Measurements from ENCODE around the gene RCN1. TPM values are rescaled to one million over a fixed set of nuclear protein-coding genes. Genes with fewer than 3 reads are reported as not detected.

RCN1 gene
- total and polyA plus RNA-seq, 8 donors, result 99.7 to 229 (median 192) TPM

- H3K4me1 ChIP-seq, result no peaks in the 10 kb centered on the region
- intact Hi-C loops (cut with DNase I), result no loop called here
- TF ChIP-seq, protein P1, sequence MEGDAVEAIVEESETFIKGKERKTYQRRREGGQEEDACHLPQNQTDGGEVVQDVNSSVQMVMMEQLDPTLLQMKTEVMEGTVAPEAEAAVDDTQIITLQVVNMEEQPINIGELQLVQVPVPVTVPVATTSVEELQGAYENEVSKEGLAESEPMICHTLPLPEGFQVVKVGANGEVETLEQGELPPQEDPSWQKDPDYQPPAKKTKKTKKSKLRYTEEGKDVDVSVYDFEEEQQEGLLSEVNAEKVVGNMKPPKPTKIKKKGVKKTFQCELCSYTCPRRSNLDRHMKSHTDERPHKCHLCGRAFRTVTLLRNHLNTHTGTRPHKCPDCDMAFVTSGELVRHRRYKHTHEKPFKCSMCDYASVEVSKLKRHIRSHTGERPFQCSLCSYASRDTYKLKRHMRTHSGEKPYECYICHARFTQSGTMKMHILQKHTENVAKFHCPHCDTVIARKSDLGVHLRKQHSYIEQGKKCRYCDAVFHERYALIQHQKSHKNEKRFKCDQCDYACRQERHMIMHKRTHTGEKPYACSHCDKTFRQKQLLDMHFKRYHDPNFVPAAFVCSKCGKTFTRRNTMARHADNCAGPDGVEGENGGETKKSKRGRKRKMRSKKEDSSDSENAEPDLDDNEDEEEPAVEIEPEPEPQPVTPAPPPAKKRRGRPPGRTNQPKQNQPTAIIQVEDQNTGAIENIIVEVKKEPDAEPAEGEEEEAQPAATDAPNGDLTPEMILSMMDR (IDR thresholded peaks at IDR 0.05), result no peak
- H3K4me3 ChIP-seq, result no peak overlapping the region
- no peaks in the 10 kb centered on the region for H3K27me3 ChIP-seq
- H3K27ac ChIP-seq, result no peak overlapping the region
- no peak for ATAC-seq
- H3K36me3 ChIP-seq, result no peaks in the 10 kb centered on the region
- H3K9me3 ChIP-seq, result peaks cover 0 to 11% of the 10 kb centered on the region in 2 donors
- no peak for DNase-seq
Observed at GRCh38 chr11:32131321-32131720, 40.4 kb downstream of the RCN1 start.

DNA sequence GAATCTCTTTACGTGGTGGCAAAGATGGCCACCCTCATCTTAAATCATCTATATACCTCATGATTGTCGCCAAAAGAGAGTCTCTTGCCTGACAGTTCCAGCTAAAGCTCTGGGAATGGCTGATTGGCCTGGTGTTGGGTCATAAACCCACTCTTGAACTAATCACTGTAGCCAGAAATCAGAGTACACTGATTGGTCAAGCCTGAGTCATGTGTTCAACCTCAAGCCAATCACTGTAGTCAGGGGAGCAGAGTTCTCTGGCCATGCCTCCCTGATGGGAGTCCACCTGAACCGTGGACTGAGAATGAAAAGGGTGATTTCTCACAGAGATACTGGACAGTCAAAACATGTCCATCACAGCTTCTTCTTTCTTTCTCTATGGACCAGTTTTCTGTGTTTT lies 45.8 kb downstream of the RCN1 start:
- intact Hi-C loops (cut with DNase I), result no loop called here
- no peaks in the 10 kb centered on the region for H3K27me3 ChIP-seq
- no peaks in the 10 kb centered on the region for H3K4me1 ChIP-seq
- H3K4me3 ChIP-seq, result no peak overlapping the region
- no peak overlapping the region for H3K27ac ChIP-seq
- no peak for DNase-seq
- peaks cover 0 to 1% of the 10 kb centered on the region in 2 donors for H3K9me3 ChIP-seq
- TF ChIP-seq, protein P1 (IDR thresholded peaks at IDR 0.05), result no peak
- no peaks in the 10 kb centered on the region for H3K36me3 ChIP-seq
- ATAC-seq, result no peak

GRCh38 chr11:32137263-32137662 lies 46.4 kb downstream of the RCN1 start:
- H3K27ac ChIP-seq, result no peak overlapping the region
- no peak for ATAC-seq
- intact Hi-C loops (cut with DNase I), result no loop called here
- no peaks in the 10 kb centered on the region for H3K36me3 ChIP-seq
- no peak for DNase-seq
- H3K4me1 ChIP-seq, result no peaks in the 10 kb centered on the region
- peaks cover 0 to 1% of the 10 kb centered on the region in 2 donors for H3K9me3 ChIP-seq
- TF ChIP-seq, protein P1 (IDR thresholded peaks at IDR 0.05), result no peak
- no peak overlapping the region for H3K4me3 ChIP-seq
- no peaks in the 10 kb centered on the region for H3K27me3 ChIP-seq

DNA sequence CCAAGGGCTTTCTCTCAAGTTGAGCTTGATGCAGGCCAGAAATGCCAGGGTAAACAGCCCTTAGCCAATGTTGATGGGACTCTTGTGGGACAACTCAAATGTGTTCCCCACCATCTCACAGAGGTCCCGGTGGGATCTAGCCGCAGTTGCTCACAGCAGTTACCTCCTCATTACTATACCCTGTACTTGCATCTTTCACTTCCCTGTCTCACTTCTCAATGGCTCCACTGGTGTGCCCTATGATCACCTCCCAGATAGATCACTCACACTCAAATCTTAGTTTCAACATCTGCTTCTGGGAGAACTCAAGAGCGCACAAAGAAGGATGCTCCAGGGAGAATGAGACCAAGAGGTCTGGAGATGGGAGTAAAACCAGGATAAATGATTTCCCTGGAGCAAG lies 47.0 kb downstream of the RCN1 start:
- DNase-seq (no peak), ATAC-seq (no peak)
- H3K4me3 ChIP-seq, result no peak overlapping the region
- H3K27me3 ChIP-seq, result no peaks in the 10 kb centered on the region
- H3K27ac ChIP-seq, result no peak overlapping the region
- intact Hi-C loops (cut with DNase I), result no loop called here
- TF ChIP-seq, protein P1 (IDR thresholded peaks at IDR 0.05), result no peak
- peaks cover 0 to 1% of the 10 kb centered on the region in 2 donors for H3K9me3 ChIP-seq
- no peaks in the 10 kb centered on the region for H3K4me1 ChIP-seq
- H3K36me3 ChIP-seq, result no peaks in the 10 kb centered on the region

DNA sequence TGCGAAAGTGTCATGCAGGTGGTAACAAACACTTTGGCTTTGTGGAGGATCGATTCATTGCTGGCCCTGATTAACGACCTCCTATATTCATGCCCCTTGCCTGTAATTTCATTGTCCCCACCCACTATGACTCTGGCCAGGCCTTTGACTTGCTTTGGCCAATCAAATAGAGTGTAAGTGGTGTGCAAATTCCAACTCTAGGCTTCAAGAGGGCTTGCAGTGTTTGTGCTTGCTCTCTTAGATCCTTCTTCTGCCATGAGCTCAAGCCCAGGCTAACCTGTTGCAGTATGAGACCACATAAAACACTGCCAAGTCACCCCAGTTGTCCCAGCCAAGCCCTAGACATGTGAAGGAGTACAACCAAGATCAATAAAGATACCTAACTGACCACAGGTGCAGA lies 48.0 kb downstream of the RCN1 start:
- intact Hi-C loops (cut with DNase I), result no loop called here
- no peak for DNase-seq
- Histone ChIP-seq H3K4me1 (no peaks in the 10 kb centered on the region), H3K9me3 (peaks cover 0 to 1% of the 10 kb centered on the region in 2 donors), H3K27me3 (no peaks in the 10 kb centered on the region), H3K4me3 (no peak overlapping the region), H3K27ac (no peak overlapping the region), H3K36me3 (no peaks in the 10 kb centered on the region)
- ATAC-seq, result peak; percentile 88
- TF ChIP-seq, protein P1 (IDR thresholded peaks at IDR 0.05), result no peak

Measured in left lung (tissue), 10 donors.